Bronchial epithelial cell (primary cell): ENCODE data around the gene ACTR2. TPM values are rescaled to one million over a fixed set of nuclear protein-coding genes. Genes with fewer than 3 reads are reported as not detected.

ENCODE experiments used
- DNase-seq: peaks from one replicate; pipeline ENCODE4 v3.0.0-alpha.2; 2010; ENCODE audit warnings: low read depth
- FAIRE-seq: peaks from 2 replicates; lab custom pipeline; 2011; peaks lifted over from hg19 to GRCh38; lab: Jason Lieb, UNC
- H3K27me3 ChIP-seq: 2 replicates; pipeline ENCODE4 v1.5.1; 2011; ENCODE audit warnings: low read length; ENCODE audit not compliant: control insufficient read depth, insufficient read depth
- H3K36me3 ChIP-seq: 2 replicates; pipeline ENCODE4 v1.5.1; 2011; ENCODE audit warnings: low read length; ENCODE audit not compliant: control insufficient read depth, insufficient read depth
- H3K4me3 ChIP-seq: 2 replicates; pipeline ENCODE4 v1.5.1; 2011; ENCODE audit warnings: mild to moderate bottlenecking, low read depth, low read length, control low read depth
- total RNA-seq: library from RNA; depleted of rRNA; stranded (reverse); fragments of >200 nt; gene quantifications from 2 replicates; pipeline ENCODE4 v1.2.1, GENCODE V29; 2014
- TF ChIP-seq, protein P1 (sequence below): IDR thresholded peaks from 2 replicates; pipeline ENCODE4 v1.5.1; 2011; ENCODE audit warnings: mild to moderate bottlenecking, moderate library complexity, low read length, control low read depth, inconsistent platforms; ENCODE audit not compliant: insufficient read depth, severe bottlenecking

The ACTR2 gene
- total RNA-seq, 1 donor from 2014 or later: 73.7 TPM

DNA sequence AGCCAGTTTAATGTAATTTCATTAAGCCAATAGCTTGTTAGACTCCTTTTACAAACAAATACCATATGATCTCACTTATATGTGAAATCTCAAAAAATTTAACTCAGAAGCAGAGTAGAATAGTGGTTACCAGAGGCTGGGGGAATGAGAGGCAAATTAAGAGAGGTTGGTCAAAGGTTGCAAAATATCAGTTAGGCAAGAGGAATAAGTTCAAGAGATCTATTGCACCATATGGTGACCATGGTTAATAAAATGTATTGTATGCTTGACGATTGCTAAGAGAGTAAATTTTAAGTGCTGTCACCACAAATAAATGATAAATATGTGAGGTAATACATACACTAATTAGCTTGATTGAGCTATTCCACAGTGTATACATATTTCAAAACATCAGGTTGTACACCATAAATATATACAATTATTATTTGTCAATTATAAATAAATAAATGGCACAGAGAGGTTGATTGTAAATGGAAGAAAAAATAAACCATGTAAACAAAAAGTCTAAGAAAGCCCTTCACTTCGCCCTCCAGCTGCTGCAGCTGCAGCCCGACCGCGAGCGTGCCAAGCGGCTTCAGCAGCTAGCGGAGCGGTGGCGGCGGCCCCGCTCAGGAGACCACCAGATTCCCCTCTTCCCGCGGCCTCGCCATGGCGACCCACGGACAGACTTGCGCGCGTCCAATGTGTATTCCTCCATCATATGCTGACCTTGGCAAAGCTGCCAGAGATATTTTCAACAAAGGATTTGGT lies 23.0 kb upstream of the ACTR2 start:
- Histone ChIP-seq H3K4me3 (peak overlapping the region; percentile 26), H3K27me3 (no peaks in the 10 kb centered on the region), H3K36me3 (no peaks in the 10 kb centered on the region)
- DNase-seq (no peak), FAIRE-seq (no peak)
- TF ChIP-seq, protein P1, sequence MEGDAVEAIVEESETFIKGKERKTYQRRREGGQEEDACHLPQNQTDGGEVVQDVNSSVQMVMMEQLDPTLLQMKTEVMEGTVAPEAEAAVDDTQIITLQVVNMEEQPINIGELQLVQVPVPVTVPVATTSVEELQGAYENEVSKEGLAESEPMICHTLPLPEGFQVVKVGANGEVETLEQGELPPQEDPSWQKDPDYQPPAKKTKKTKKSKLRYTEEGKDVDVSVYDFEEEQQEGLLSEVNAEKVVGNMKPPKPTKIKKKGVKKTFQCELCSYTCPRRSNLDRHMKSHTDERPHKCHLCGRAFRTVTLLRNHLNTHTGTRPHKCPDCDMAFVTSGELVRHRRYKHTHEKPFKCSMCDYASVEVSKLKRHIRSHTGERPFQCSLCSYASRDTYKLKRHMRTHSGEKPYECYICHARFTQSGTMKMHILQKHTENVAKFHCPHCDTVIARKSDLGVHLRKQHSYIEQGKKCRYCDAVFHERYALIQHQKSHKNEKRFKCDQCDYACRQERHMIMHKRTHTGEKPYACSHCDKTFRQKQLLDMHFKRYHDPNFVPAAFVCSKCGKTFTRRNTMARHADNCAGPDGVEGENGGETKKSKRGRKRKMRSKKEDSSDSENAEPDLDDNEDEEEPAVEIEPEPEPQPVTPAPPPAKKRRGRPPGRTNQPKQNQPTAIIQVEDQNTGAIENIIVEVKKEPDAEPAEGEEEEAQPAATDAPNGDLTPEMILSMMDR: no peak

DNA sequence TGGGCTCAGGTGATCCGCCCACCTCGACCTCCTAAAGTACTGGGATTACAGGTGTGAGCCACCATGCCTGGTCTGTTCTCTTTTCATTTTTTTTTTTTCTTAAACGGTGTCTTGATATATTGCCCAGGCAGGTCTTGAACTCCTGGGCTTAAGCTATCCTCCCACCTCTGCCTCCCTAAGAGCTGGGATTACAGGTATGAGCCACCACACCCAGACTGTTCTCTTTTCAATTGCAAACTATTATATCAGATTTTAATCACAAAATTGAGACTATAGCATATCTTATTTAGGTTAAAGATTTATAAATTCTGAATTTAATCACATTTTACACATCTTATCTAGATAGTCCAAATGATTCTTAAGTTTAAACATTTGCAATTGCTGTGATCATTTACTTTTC lies 15.5 kb upstream of the ACTR2 start:
- TF ChIP-seq, protein P1: no peak
- H3K27me3 ChIP-seq: no peaks in the 10 kb centered on the region
- H3K36me3 ChIP-seq: no peaks in the 10 kb centered on the region
- FAIRE-seq: no peak
- H3K4me3 ChIP-seq: no peak overlapping the region
- no peak for DNase-seq

DNA sequence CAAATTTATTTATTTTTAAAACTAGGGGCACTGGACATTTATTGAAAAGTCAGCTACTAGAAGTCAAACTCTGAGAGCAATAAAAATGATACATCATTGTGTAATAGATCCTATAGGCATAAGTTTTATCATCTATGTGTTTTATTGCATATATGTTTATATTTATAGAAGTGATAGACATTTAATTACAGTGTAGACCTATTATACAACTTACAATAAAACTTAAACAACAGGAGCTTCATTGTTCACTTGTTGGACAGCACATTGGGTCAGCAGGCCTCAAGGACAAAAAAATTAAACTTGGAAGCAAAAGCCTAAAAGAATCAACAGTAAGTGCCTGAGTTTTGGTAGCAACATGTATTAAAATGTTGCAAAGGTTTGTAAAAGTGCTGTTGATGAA lies 15.0 kb upstream of the ACTR2 start:
- H3K4me3 ChIP-seq: no peak overlapping the region
- FAIRE-seq: no peak
- H3K36me3 ChIP-seq: no peaks in the 10 kb centered on the region
- TF ChIP-seq, protein P1: no peak
- H3K27me3 ChIP-seq: no peaks in the 10 kb centered on the region
- DNase-seq: no peak

DNA sequence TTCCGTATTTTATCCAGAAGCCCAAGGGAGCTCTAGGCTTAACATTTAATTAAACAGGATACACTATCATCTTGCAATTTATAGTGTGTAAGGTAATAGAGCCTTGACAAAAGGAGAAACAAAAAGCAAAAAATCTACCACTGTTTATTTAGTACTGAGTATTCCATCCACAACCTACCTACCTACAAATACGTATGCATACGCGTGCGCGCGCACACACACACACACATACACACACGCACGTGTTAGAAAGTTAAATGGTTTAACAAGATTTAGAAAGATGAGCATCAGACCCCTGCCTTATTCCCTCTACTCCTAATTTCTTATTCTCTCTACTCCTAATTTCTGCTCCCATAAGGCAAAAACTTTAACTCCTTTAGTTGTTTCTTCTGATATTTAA lies 14.6 kb upstream of the ACTR2 start:
- no peak for FAIRE-seq
- no peak for DNase-seq
- Histone ChIP-seq H3K27me3 (no peaks in the 10 kb centered on the region), H3K36me3 (no peaks in the 10 kb centered on the region), H3K4me3 (no peak overlapping the region)
- TF ChIP-seq, protein P1: no peak

DNA sequence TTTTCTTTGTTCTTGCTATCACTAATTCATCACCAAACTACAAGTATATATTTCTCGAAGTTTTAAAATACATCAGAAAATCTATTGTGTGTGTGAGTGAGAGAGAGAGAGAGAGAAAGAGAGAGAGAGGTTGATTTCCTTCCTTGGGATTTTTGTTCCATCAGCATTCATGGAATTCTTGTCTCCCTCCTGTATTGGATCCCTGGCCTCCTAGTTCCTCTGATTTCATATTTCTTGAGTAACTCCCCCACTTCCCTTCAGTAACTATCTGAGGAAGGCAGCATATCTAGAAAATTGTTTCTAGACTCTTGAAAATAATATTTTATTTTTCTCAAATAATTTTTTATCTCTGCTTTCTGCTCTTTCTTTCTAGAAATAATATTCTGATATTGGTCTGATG lies 13.3 kb upstream of the ACTR2 start:
- TF ChIP-seq, protein P1: no peak
- H3K36me3 ChIP-seq: no peaks in the 10 kb centered on the region
- H3K4me3 ChIP-seq: no peak overlapping the region
- FAIRE-seq: no peak
- no peaks in the 10 kb centered on the region for H3K27me3 ChIP-seq
- no peak for DNase-seq

DNA sequence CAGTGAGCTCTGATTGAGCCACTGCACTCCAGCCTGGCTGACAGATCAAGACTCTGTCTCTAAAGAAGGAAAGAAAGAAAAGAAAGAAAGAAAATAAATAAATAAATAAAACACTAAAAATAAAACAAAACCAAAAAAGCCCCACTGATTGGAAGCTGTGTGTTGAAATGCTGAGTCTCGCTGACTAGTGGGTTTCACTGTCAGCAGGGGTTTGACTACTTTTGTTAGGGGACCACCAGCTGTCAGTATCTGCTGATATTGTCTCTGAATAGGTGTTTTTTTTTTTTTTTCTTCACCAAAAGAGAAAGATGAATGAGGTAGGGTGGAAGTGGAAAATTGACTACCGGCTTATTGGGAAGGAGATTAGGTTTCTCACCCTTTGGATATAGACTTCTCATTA lies 12.8 kb upstream of the ACTR2 start:
- TF ChIP-seq, protein P1: no peak
- Histone ChIP-seq H3K36me3 (no peaks in the 10 kb centered on the region), H3K27me3 (no peaks in the 10 kb centered on the region), H3K4me3 (no peak overlapping the region)
- DNase-seq: no peak
- no peak for FAIRE-seq
